GM12873 (cell line): ENCODE data around the gene CDK2.

ENCODE experiments used
- CTCF ChIP-seq: IDR thresholded peaks from 2 replicates; pipeline ENCODE4 v1.5.1; 2012; ENCODE audit warnings: low read depth, mild to moderate bottlenecking, moderate library complexity, low read length, control low read depth; ENCODE audit not compliant: insufficient read depth; ENCODE audit errors: missing control alignments

CDK2 gene

GRCh38 chr12:55969356-55969755 is 2.7 kb downstream of the CDK2 start:
- no peak for TF ChIP-seq CTCF

- no peak for TF ChIP-seq CTCF
These were observed 4.1 kb downstream of the CDK2 start for GRCh38 chr12:55970775-55971174.

GRCh38 chr12:55972042-55972441 is 5.4 kb downstream of the CDK2 start:
- no peak for TF ChIP-seq CTCF

GRCh38 chr12:55972456-55972855 is 5.8 kb downstream of the CDK2 start:
- no peak for TF ChIP-seq CTCF

GRCh38 chr12:55972911-55973598 is 6.4 kb downstream of the CDK2 start:
- no peak for TF ChIP-seq CTCF

GRCh38 chr12:55973599-55974307 is 7.1 kb downstream of the CDK2 start, which contains the start of gene RAB5B:
RAB5B (plus strand) TSS chr12:55974078; CDS start chr12:55986961, 12,883 bp downstream.
- TF ChIP-seq CTCF: no peak

GRCh38 chr12:55974308-55974730 is 7.7 kb downstream of the CDK2 start:
- TF ChIP-seq CTCF: no peak
